ENCODE results near the gene PLA2R1. TPM values are rescaled to one million over a fixed set of nuclear protein-coding genes. Genes with fewer than 3 reads are reported as not detected.

PLA2R1 gene
- total and polyA plus RNA-seq, 9 donors, result 9.9 to 33.8 (median 20.4) TPM

GRCh38 chr2:160108646-160109045 is 46.2 kb upstream of the PLA2R1 start:
- TF ChIP-seq, protein P1, sequence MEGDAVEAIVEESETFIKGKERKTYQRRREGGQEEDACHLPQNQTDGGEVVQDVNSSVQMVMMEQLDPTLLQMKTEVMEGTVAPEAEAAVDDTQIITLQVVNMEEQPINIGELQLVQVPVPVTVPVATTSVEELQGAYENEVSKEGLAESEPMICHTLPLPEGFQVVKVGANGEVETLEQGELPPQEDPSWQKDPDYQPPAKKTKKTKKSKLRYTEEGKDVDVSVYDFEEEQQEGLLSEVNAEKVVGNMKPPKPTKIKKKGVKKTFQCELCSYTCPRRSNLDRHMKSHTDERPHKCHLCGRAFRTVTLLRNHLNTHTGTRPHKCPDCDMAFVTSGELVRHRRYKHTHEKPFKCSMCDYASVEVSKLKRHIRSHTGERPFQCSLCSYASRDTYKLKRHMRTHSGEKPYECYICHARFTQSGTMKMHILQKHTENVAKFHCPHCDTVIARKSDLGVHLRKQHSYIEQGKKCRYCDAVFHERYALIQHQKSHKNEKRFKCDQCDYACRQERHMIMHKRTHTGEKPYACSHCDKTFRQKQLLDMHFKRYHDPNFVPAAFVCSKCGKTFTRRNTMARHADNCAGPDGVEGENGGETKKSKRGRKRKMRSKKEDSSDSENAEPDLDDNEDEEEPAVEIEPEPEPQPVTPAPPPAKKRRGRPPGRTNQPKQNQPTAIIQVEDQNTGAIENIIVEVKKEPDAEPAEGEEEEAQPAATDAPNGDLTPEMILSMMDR (IDR thresholded peaks at IDR 0.05), result no peak
- H3K36me3 ChIP-seq, result no peaks in the 10 kb centered on the region
- H3K9me3 ChIP-seq, result no peaks in the 10 kb centered on the region
- no peak overlapping the region for H3K4me3 ChIP-seq
- DNase-seq, result no peak
- intact Hi-C loops (cut with DNase I), result loop anchor here in 1 of 4 donors (10.0 kb wide), 1 partner anchor 886 kb away; no protein-coding TSS in a partner anchor
- no peaks in the 10 kb centered on the region for H3K27me3 ChIP-seq
- WGBS, 3 donors, result 73 to 81% (median 75%) methylated on average over 2 of the region's 2 CpGs
- H3K4me1 ChIP-seq (ENCODE audit: insufficient read depth), result no peaks in the 10 kb centered on the region
- no peak overlapping the region for H3K27ac ChIP-seq

DNA sequence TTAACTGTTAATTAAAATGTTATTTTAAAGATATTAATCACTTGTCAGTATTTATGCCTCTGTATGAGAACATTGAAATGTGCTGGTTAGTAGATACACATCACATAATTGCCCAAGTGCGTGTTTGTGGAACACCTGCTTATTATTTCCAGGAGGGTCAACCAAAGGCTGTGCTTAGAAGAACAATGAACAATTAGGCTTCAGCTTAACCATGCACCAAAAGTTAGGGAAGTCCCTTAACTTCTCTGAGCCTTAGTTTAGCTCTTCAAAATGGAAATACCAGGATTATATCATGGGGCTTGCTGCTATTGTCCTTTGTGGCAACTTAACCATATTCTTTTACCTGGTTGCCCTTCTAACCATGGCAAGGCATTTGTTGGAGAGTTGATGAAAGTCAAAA is 43.0 kb upstream of the PLA2R1 start:
- intact Hi-C loops (cut with DNase I), result loop anchor here in 1 of 4 donors (10.0 kb wide), 1 partner anchor 889 kb away; no protein-coding TSS in a partner anchor

DNA sequence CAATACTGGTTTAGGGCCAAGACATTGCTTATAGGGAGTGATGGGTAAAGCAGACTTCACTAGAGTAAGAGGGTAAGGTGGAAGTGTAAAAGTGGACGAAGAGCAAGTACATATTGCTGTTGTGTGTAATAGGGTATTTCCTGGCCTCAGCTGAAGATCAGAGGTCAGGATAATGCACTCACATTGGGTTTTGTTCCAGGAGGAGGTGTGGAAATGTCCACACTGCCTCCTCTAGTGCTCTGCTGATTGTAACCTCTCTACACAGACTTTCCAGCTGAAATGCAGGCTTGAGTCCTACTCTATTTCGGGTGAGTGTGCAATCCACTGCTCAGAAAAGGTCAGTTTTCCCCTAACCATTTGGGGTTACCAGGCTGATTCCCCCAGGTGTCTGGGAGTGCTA is 41.7 kb upstream of the PLA2R1 start:
- H3K27me3 ChIP-seq, result no peaks in the 10 kb centered on the region
- WGBS, 3 donors, result 66 to 92% (median 74%) methylated on average over 2 of the region's 2 CpGs
- intact Hi-C loops (cut with DNase I), result loop anchor here in 1 of 4 donors (10.0 kb wide), 1 partner anchor 891 kb away; no protein-coding TSS in a partner anchor

More for the DNA sequence above, 43.0 kb upstream of the PLA2R1 start:
- WGBS, 3 donors, result 92 to 94% (median 94%) methylated on average over 1 of the region's 1 CpG
- no peaks in the 10 kb centered on the region for H3K36me3 ChIP-seq
- no peak for DNase-seq
- no peak for TF ChIP-seq POLR2A (IDR thresholded peaks at IDR 0.05)
- TF ChIP-seq, protein P1 (IDR thresholded peaks at IDR 0.05), result no peak
- no peak for TF ChIP-seq EP300 (IDR thresholded peaks at IDR 0.05)
- no peak overlapping the region for H3K4me3 ChIP-seq
- H3K4me1 ChIP-seq (ENCODE audit: insufficient read depth), result no peaks in the 10 kb centered on the region
- H3K27me3 ChIP-seq, result no peaks in the 10 kb centered on the region
- H3K27ac ChIP-seq, result no peak overlapping the region
- no peaks in the 10 kb centered on the region for H3K9me3 ChIP-seq

DNA sequence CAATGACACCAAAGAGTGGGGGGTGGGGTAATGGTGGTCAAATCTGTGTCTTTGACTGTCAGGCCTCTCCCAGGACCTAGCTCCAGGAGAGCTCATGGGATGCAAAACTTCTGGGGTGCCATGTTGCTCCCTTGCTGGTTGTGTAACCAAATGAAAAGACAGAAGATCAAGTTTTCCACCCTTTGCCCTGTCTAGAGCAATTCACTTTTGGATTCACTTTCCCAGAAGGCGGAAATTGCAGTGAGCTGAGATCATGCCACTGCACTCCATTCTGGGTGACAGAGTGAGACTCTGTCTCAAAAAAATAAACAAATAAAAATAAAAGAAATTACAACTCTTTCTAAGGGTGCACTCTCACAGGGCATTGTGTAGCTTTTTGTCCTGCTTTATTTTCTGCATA is 34.9 kb upstream of the PLA2R1 start:
- Histone ChIP-seq H3K27me3 (no peaks in the 10 kb centered on the region), H3K36me3 (no peaks in the 10 kb centered on the region), H3K27ac (no peak overlapping the region), H3K9me3 (peaks cover 0 to 6% of the 10 kb centered on the region in 2 donors), H3K4me1 (ENCODE audit: insufficient read depth) (no peaks in the 10 kb centered on the region), H3K4me3 (no peak overlapping the region)
- intact Hi-C loops (cut with DNase I), result no loop called here
- no peak for DNase-seq
- 92 to 100% (median 95%) methylated on average over 1 of the region's 1 CpG for WGBS, 3 donors
- TF ChIP-seq EP300 (IDR thresholded peaks at IDR 0.05) (no peak), POLR2A (IDR thresholded peaks at IDR 0.05) (no peak)
- TF ChIP-seq, protein P1 (IDR thresholded peaks at IDR 0.05), result no peak

More for the DNA sequence above, 41.7 kb upstream of the PLA2R1 start:
- Histone ChIP-seq H3K9me3 (no peaks in the 10 kb centered on the region), H3K4me1 (ENCODE audit: insufficient read depth) (no peaks in the 10 kb centered on the region), H3K4me3 (no peak overlapping the region), H3K36me3 (no peaks in the 10 kb centered on the region), H3K27ac (no peak overlapping the region)
- DNase-seq, result no peak
- TF ChIP-seq, protein P1 (IDR thresholded peaks at IDR 0.05), result no peak
- TF ChIP-seq EP300 (IDR thresholded peaks at IDR 0.05) (no peak), POLR2A (IDR thresholded peaks at IDR 0.05) (no peak)

Data from ovary (tissue), 9 donors.